NCI-H1048 (cell line): ENCODE data around the gene RMDN2.
A peak's percentile ranks its signal among the peaks of the same experiment; 100 is the strongest.

Experiments
- DNase-seq: peaks from one replicate; lab custom pipeline; 2025; lab: John Stamatoyannopoulos, UW

Gene RMDN2

GRCh38 chr2:37925063-37925897 lies at the start of gene RMDN2:
Gene RMDN2, plus strand, starts transcription at chr2:37925287. Its CDS starts 3,991 bp downstream, at chr2:37929278.
- peak; percentile 81 for DNase-seq

- DNase-seq, result no peak
Measured at GRCh38 chr2:37875403-37875906, 49.6 kb upstream of the RMDN2 start.

DNA sequence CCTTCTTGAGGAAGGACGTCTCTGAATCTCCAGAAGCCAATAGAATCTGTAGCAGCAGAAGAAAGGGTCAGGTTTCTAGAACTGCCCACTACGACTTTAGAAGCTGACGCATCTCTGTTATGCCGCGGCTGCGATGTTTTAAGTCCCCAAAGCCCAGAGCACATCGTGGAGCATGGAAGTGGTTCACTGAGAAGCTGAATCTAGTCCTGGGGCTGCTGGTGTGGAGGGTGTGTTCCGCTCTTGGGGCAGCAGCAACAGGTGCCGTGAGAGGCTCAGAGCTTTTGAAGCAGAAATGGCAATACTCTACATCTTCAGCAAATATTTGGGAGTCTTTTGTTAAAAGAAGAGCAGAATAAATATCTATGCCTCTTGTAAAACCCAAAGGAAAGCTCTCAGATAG lies 48.9 kb upstream of the RMDN2 start:
- no peak for DNase-seq

GRCh38 chr2:37877457-37878315 lies 47.4 kb upstream of the RMDN2 start:
- peak; percentile 61 for DNase-seq

GRCh38 chr2:37878536-37878935 lies 46.6 kb upstream of the RMDN2 start:
- DNase-seq, result no peak

DNA sequence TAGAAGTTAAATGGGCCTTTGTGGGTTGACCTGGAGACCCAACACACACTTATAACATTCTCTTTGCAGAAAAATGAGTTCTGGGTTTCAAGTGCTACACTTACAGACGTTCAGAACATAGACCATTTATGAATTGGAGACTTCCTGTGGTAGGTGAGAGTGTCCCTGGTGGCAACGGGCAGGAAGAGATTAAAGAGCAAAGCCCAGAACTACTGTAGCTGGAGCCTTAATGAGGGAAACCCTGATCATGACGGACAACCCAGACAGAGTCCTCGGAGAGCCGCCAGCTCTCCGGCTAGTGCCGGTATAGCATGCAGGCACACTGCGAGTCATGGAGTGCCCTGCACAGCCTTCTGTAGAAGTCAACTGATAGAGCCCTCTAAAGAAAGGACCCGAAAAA lies 44.5 kb upstream of the RMDN2 start:
- DNase-seq, result no peak

- no peak for DNase-seq
Measured at GRCh38 chr2:37881397-37881796, 43.7 kb upstream of the RMDN2 start.

- no peak for DNase-seq
Measured at GRCh38 chr2:37882036-37882435, 43.1 kb upstream of the RMDN2 start.

GRCh38 chr2:37883518-37883917 lies 41.6 kb upstream of the RMDN2 start:
- DNase-seq, result no peak

- DNase-seq, result no peak
Measured at GRCh38 chr2:37885329-37885993, 39.6 kb upstream of the RMDN2 start.

DNA sequence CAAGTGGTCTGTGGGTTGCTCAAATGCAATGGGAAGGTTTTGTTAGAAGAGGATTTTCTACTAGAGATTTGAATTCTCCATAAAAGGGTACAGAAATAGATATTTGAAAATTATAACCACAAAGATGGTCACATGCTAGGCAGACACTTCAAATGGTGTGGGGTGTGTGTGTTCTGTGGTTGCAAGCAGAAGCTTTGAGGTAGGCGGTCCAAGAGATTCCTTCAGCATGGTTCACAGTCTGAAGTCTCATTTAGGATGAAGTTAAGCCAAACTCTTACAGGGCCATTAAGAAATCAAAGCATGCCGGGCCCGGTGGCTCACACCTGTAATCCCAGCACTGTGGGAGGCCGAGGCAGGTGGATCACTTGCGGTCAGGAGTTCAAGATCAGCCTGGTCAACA lies 38.3 kb upstream of the RMDN2 start:
- no peak for DNase-seq

- no peak for DNase-seq
Measured at GRCh38 chr2:37887286-37887685, 37.8 kb upstream of the RMDN2 start.

DNA sequence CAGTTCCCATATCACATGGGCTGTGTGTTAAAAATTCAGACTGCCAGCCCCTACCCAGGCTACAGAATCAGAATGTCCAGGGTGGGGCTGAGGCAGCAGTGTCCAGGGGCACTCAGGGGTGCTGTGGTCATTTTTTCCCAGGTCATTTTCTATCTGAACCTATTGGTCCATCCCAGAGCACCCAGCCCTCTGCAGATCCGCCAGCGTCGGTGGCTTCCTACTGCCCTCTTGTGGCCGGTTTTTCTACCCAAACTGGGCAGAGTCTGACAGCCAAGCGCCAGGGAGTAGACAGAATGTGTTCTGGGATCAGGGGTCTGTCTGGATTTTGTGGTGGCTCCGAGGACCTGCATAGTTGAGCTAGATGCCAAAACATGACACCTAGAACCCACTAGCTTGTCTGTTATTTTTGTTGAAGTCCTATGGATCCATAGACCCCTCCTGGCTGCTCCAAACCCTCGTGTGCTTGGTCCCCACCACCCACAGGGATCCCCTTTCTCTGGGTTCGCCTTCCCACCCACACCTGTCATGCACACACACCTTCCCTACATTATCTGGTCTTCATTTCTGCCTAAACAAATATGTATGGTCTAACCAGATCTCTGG lies 34.1 kb upstream of the RMDN2 start:
- no peak for DNase-seq

DNA sequence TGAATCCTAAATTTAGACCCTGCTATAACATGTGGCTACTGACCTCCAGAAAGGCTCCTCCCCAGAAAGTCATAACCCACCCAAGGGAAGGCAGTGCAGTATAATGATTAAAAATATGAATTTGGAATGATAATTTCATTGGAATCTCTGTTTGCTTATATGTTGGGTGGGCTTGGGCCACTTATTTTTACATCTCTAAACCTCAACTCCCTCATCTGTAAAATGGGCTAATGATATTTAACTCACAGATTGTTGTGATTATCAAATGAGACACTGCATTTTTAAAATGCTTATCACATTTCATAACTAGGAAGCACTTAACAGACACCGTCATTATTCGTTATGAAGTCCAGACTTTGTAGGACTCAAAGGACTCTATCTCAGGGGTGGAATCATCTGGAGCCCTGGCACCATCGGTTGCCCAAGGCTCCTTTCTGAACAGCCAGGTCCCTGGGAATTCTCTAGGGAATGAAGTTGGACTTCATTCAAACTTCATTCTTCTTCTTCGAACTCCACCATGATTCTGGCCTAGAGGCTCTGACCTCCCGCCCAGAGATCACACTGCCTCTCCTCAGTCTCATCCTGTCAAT lies 33.1 kb upstream of the RMDN2 start:
- DNase-seq, result no peak

GRCh38 chr2:37892436-37893114 lies 32.5 kb upstream of the RMDN2 start:
- no peak for DNase-seq

GRCh38 chr2:37893327-37893726 lies 31.8 kb upstream of the RMDN2 start:
- no peak for DNase-seq

DNA sequence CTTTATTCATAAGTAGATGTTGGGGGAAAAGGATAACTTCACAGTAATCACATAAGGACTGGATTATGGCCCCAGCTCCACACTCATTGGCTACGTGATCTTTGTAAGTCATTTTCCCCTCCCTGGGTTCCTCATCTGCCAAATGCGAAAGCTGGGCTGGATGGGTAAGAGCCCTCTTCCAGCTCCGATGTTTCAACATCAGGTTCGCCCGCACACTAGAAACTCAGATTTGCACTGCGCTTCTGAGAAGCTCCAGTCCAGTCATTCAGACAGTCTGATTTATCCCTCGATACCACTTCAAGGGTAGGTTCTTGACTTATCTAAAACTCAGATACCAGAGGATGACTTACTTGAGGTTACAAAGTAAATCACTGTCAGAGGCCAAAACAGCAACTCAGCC lies 31.0 kb upstream of the RMDN2 start:
- DNase-seq, result no peak

DNA sequence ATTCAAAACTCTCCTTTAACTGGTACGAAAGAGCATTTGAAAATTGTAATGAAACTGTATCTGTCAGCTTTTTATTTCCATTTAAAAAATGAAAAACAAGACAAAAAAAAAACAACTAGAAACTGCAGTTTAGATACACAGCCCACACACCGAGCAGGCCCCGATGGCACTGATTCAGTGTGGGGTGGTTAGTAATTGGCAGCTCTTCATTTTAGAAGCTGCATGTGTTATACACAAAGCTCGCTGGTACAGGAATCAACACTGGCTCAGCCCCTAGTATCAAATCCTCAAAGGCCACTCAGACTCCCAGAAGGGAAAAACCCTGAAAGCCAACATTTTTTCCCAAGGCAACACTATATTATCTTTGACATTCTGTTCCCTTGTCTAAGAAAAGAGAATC lies 30.5 kb upstream of the RMDN2 start:
- no peak for DNase-seq

GRCh38 chr2:37895140-37895539 lies 29.9 kb upstream of the RMDN2 start:
- DNase-seq, result no peak

DNA sequence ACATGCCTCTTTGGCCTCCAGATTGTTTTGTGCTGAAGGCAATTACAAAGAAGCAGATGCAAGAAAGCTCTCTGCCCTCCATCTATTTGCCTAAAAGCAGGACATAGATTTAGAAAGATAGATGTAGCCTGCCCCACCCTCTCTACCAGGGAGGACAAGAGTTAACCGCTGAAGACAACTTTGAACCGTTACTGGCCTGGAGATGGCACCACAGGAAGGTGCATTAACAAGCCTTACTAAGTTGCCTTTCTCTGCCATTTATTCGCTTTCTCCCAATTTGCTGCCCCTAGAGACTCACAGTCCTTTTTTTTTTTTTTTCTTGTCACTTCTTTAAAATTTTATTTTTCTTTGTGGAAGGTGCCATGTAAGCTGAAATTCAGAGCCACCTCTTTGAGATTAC lies 28.8 kb upstream of the RMDN2 start:
- DNase-seq, result no peak

DNA sequence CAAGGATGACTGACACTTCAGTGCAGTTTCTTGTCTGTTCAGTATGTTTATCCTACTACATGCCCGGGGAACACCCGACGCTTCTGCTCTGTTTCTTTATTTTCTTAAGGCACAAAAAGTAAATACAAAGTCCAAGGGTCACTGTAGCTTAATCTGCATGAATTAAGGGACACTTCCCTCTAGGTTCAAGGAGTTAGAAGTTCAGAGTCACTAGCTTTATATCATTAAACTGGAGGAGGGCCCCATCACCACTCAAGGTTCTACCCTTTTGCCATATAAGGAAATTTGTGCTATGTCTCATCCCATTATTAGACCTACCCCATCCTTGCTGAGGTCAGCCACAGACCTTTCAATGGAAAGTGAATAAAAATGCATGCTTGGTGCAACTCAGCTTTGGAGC lies 27.6 kb upstream of the RMDN2 start:
- no peak for DNase-seq
